Neural progenitor cell (in vitro differentiated cells): Measurements from ENCODE around the gene RNF2. TPM values are rescaled to one million over a fixed set of nuclear protein-coding genes. Genes with fewer than 3 reads are reported as not detected.

Experiments used
- DNase-seq: peaks from one replicate; pipeline ENCODE4 v3.0.0-alpha.2; 2016; ENCODE audit warnings: low spot score
- H2AFZ ChIP-seq: fragments of 200-600 bp; sonication (generic); replicated peaks from 2 replicates; pipeline ENCODE4 v1.6.1; 2016; ENCODE audit warnings: antibody characterized with exemption
- H3F3A ChIP-seq: fragments of 200-600 bp; sonication (generic); 2 replicates; pipeline ENCODE4 v1.6.1; 2016; ENCODE audit warnings: antibody characterized with exemption, low read depth
- H3K27ac ChIP-seq: fragments of 200-600 bp; sonication (generic); 2 replicates; pipeline ENCODE4 v1.5.1; 2016; ENCODE audit warnings: mild to moderate bottlenecking
- H3K27me3 ChIP-seq: fragments of 200-600 bp; sonication (generic); 2 replicates; pipeline ENCODE4 v1.6.1; 2016; ENCODE audit warnings: mild to moderate bottlenecking, moderate library complexity
- H3K36me3 ChIP-seq: fragments of 200-600 bp; sonication (generic); 2 replicates; pipeline ENCODE4 v1.5.1; 2016
- H3K4me1 ChIP-seq: fragments of 200-600 bp; sonication (generic); 2 replicates; pipeline ENCODE4 v1.6.1; 2016; ENCODE audit warnings: mixed run types
- H3K4me2 ChIP-seq: fragments of 200-600 bp; sonication (generic); 2 replicates; pipeline ENCODE4 v1.6.1; 2016
- H3K4me3 ChIP-seq: fragments of 200-600 bp; sonication (generic); 2 replicates; pipeline ENCODE4 v1.5.1; 2016
- H3K79me2 ChIP-seq: fragments of 200-600 bp; sonication (generic); 2 replicates; pipeline ENCODE4 v1.6.1; 2016; ENCODE audit warnings: low read depth
- H3K9ac ChIP-seq: fragments of 200-600 bp; sonication (generic); 2 replicates; pipeline ENCODE4 v1.6.1; 2016
- H3K9me3 ChIP-seq: fragments of 200-600 bp; sonication (generic); 2 replicates; pipeline ENCODE4 v1.5.1; 2016; ENCODE audit warnings: low read depth
- H4K20me1 ChIP-seq: fragments of 200-600 bp; sonication (generic); 2 replicates; pipeline ENCODE4 v1.6.1; 2016; ENCODE audit warnings: low read depth
- H3K27ac Mint-ChIP-seq: 3 replicates; pipeline ENCODE4 v1.8.0; 2021; ENCODE audit warnings: mixed read lengths
- H3K27me3 Mint-ChIP-seq: 2 replicates; pipeline ENCODE4 v1.8.0; 2022; ENCODE audit warnings: low read depth, mild to moderate bottlenecking, inconsistent platforms, moderate library complexity, mixed read lengths; ENCODE audit not compliant: insufficient read depth
- H3K36me3 Mint-ChIP-seq: 3 replicates; pipeline ENCODE4 v1.8.0; 2021; ENCODE audit warnings: mixed read lengths
- H3K4me1 Mint-ChIP-seq: 3 replicates; pipeline ENCODE4 v1.8.0; 2021; ENCODE audit warnings: mixed read lengths
- H3K4me3 Mint-ChIP-seq: 3 replicates; pipeline ENCODE4 v1.8.0; 2021; ENCODE audit warnings: mild to moderate bottlenecking, moderate library complexity, mixed read lengths
- H3K9me3 Mint-ChIP-seq: 3 replicates; pipeline ENCODE4 v1.8.0; 2020; ENCODE audit warnings: mixed read lengths
- CTCF ChIP-seq: fragments of 200-600 bp; sonication (generic); IDR thresholded peaks from 2 replicates; pipeline ENCODE4 v1.5.1; 2017; ENCODE audit warnings: antibody characterized with exemption, mild to moderate bottlenecking
- EZH2 ChIP-seq: fragments of 200-600 bp; sonication (generic); IDR thresholded peaks from 2 replicates; pipeline ENCODE4 v1.6.1; 2017; ENCODE audit warnings: antibody characterized with exemption, mild to moderate bottlenecking, moderate library complexity
- EZH2phosphoT487 ChIP-seq: fragments of 200-600 bp; sonication (generic); IDR thresholded peaks from 2 replicates; pipeline ENCODE4 v1.6.1; 2017; ENCODE audit warnings: antibody characterized with exemption
- small RNA-seq: library from RNA; depleted of rRNA; stranded (forward); fragments of <200 nt; gene quantifications from one replicate; pipeline ENCODE3, GENCODE V24; 2015
- total RNA-seq: library from RNA; depleted of rRNA; stranded (reverse); fragments of >200 nt; gene quantifications from 2 replicates; pipeline ENCODE4 v1.2.3, GENCODE V29; 2015; ENCODE audit warnings: low replicate concordance

The RNF2 gene
- total RNA-seq, 1 donor from 2014 or later: 81.2 TPM

GRCh38 chr1:185151215-185151614 lies 105.9 kb downstream of the RNF2 start:
- Mint-ChIP-seq H3K4me3 (no peak overlapping the region), H3K4me1 (peaks cover 17% of the 10 kb centered on the region), H3K27me3 (peaks cover 2% of the 10 kb centered on the region), H3K27ac (no peak overlapping the region), H3K36me3 (peaks cover 14% of the 10 kb centered on the region), H3K9me3 (no peaks in the 10 kb centered on the region)
- H2AFZ ChIP-seq: no peak overlapping the region
- peaks cover 16% of the 10 kb centered on the region for H3K36me3 ChIP-seq
- no peak overlapping the region for H3K9ac ChIP-seq
- no peak overlapping the region for H3K27ac ChIP-seq
- peaks cover 14% of the 10 kb centered on the region for H4K20me1 ChIP-seq
- TF ChIP-seq EZH2phosphoT487 (no peak), CTCF (no peak), EZH2 (no peak)
- no peaks in the 10 kb centered on the region for H3K9me3 ChIP-seq
- peaks cover 12% of the 10 kb centered on the region for H3K4me1 ChIP-seq
- no peak overlapping the region for H3K4me2 ChIP-seq
- H3K27me3 ChIP-seq: no peaks in the 10 kb centered on the region
- peaks cover 25% of the 10 kb centered on the region for H3K79me2 ChIP-seq
- H3F3A ChIP-seq: no peaks in the 10 kb centered on the region
- no peak for DNase-seq
- H3K4me3 ChIP-seq: no peak overlapping the region

Small RNA genes lying within 50 kb of the gene (small RNA-seq; reads per million reads assigned to genes)
- not detected for gene RNA5SP72

Other genes with a start within 250 kb of the RNF2 start
- gene NIBAN1, start 71.0 kb upstream of the RNF2 start, total RNA-seq: 0.15 and 0.36 TPM in 2 replicates
- gene TRMT1L, start 111.4 kb downstream of the RNF2 start, total RNA-seq: 41.2 and 58.9 TPM in 2 replicates
- gene SWT1, start 111.6 kb downstream of the RNF2 start, total RNA-seq: 9.1 and 12.4 TPM in 2 replicates